Measurements from ENCODE around the gene LY6G6F.

DNA sequence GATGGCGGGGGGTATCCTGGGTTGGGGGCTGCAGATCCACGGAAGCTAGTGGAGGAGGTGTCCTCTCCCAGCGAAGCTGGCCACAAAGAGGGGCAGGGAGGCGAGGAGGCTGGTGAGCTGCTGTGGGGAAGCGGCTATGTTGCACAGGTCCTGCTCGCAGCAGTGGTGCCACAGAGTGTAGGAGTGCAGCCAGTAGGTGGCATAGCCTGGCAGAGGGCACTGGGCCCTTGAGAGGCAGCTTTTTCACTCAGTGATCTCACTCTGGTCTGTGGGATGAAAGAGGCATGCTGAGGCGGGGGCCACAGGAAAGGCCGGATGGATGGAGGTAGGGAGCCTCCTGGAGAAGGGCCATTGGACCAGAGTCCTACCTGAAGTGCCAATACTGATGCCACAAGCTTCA, 5.6 kb downstream of the LY6G6F start:
- TF ChIP-seq GATA2 (IDR thresholded peaks at IDR 0.05; ENCODE audit: low read depth, low read length): no peak
- no peak for TF ChIP-seq GATA3 (IDR thresholded peaks at IDR 0.05; ENCODE audit: low read depth, low read length)

All from SH-SY5Y (cell line).